ENCODE data around the gene PTPRQ.

The PTPRQ gene

DNA sequence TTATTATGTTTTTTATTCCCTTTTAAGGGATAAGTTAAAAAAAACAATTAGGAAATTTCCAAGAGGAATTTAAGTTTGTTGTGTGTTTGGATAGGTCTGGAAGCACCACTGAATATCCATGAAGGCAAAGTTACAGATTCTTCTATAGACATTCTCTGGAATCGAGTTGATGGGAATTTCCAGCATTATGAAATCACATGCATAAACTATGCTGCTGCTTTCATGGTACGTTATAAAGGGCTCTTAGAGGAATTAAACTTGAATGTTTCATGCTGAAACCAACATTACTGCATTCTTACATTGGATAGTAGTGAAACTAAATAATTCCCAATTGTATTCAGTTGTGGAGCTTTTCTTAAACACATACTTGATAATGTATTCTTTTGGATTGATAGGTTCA lies 21.5 kb upstream of the PTPRQ start:
- no peak overlapping the region for H3K4me3 ChIP-seq (ENCODE audit: low read depth, low read length)
- POLR2A ChIA-PET, result no interaction called here
- no peak for TF ChIP-seq YY1 (tag by site-specific recombination; IDR thresholded peaks at IDR 0.05)
- no peak for TF ChIP-seq ZNF558 (tag by site-specific recombination; IDR thresholded peaks at IDR 0.05)
- TF ChIP-seq ZNF132 (tag by site-specific recombination; IDR thresholded peaks at IDR 0.05; ENCODE audit: borderline replicate concordance), result no peak
- no peak for TF ChIP-seq ZFP37 (tag by site-specific recombination; IDR thresholded peaks at IDR 0.05)
- TF ChIP-seq ZNF2 (tag by site-specific recombination; IDR thresholded peaks at IDR 0.05), result no peak
- TF ChIP-seq, protein P1, sequence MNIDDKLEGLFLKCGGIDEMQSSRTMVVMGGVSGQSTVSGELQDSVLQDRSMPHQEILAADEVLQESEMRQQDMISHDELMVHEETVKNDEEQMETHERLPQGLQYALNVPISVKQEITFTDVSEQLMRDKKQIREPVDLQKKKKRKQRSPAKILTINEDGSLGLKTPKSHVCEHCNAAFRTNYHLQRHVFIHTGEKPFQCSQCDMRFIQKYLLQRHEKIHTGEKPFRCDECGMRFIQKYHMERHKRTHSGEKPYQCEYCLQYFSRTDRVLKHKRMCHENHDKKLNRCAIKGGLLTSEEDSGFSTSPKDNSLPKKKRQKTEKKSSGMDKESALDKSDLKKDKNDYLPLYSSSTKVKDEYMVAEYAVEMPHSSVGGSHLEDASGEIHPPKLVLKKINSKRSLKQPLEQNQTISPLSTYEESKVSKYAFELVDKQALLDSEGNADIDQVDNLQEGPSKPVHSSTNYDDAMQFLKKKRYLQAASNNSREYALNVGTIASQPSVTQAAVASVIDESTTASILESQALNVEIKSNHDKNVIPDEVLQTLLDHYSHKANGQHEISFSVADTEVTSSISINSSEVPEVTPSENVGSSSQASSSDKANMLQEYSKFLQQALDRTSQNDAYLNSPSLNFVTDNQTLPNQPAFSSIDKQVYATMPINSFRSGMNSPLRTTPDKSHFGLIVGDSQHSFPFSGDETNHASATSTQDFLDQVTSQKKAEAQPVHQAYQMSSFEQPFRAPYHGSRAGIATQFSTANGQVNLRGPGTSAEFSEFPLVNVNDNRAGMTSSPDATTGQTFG (tag by site-specific recombination; IDR thresholded peaks at IDR 0.05; ENCODE audit: borderline replicate concordance), result no peak
- TF ChIP-seq ZNF791 (tag by site-specific recombination; IDR thresholded peaks at IDR 0.05), result no peak
- no peak for TF ChIP-seq ZNF202 (tag by site-specific recombination; IDR thresholded peaks at IDR 0.05; ENCODE audit: borderline replicate concordance)
- TF ChIP-seq GLIS1 (tag by site-specific recombination; IDR thresholded peaks at IDR 0.05), result no peak
- no peak for TF ChIP-seq ZNF10 (tag by site-specific recombination; IDR thresholded peaks at IDR 0.05)
- TF ChIP-seq ZNF629 (tag by site-specific recombination; IDR thresholded peaks at IDR 0.05), result no peak
- H3K4me1 ChIP-seq (ENCODE audit: control insufficient read depth, insufficient read depth, low read length), result no peaks in the 10 kb centered on the region
- no peak overlapping the region for H3K27ac ChIP-seq (ENCODE audit: extremely low read depth, low read depth, low read length)
- CTCF ChIA-PET, result interaction anchor here (0.9 kb wide), 1 partner anchor 10 kb away, joined by 3 read pairs; no protein-coding TSS in a partner anchor
- H3K36me3 ChIP-seq (ENCODE audit: control insufficient read depth in 2 of 2, insufficient read depth in 1 of 2, low read length in 2 of 2), result no peaks in the 10 kb centered on the region
- no peaks in the 10 kb centered on the region for H3K9me3 ChIP-seq (ENCODE audit: control insufficient read depth, insufficient read depth, low read depth, low read length)

DNA sequence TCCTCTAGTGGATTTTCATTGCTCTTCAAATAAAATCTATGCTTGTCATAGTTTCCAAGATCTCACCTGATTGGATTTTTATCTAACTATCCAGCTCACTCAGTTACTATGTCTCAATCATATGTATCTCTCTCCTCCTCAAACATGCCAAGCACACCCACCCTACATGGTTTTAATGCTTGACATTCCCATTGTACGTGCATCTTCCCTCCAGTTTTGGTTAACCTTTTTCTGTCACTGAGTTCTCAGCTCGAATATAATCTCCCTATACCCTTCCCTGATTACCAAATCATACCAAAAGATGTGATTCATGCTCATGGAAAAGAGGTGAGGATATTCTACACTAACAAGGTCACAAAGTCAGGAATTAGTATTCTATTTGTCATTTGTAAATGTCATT lies 12.0 kb upstream of the PTPRQ start:
- no peak for TF ChIP-seq ZNF19 (tag by site-specific recombination; IDR thresholded peaks at IDR 0.05; ENCODE audit: low read depth)
- TF ChIP-seq, protein P2, sequence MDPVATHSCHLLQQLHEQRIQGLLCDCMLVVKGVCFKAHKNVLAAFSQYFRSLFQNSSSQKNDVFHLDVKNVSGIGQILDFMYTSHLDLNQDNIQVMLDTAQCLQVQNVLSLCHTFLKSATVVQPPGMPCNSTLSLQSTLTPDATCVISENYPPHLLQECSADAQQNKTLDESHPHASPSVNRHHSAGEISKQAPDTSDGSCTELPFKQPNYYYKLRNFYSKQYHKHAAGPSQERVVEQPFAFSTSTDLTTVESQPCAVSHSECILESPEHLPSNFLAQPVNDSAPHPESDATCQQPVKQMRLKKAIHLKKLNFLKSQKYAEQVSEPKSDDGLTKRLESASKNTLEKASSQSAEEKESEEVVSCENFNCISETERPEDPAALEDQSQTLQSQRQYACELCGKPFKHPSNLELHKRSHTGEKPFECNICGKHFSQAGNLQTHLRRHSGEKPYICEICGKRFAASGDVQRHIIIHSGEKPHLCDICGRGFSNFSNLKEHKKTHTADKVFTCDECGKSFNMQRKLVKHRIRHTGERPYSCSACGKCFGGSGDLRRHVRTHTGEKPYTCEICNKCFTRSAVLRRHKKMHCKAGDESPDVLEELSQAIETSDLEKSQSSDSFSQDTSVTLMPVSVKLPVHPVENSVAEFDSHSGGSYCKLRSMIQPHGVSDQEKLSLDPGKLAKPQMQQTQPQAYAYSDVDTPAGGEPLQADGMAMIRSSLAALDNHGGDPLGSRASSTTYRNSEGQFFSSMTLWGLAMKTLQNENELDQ (tag by site-specific recombination; IDR thresholded peaks at IDR 0.05; ENCODE audit: low read depth), result no peak
- TF ChIP-seq, protein P3, sequence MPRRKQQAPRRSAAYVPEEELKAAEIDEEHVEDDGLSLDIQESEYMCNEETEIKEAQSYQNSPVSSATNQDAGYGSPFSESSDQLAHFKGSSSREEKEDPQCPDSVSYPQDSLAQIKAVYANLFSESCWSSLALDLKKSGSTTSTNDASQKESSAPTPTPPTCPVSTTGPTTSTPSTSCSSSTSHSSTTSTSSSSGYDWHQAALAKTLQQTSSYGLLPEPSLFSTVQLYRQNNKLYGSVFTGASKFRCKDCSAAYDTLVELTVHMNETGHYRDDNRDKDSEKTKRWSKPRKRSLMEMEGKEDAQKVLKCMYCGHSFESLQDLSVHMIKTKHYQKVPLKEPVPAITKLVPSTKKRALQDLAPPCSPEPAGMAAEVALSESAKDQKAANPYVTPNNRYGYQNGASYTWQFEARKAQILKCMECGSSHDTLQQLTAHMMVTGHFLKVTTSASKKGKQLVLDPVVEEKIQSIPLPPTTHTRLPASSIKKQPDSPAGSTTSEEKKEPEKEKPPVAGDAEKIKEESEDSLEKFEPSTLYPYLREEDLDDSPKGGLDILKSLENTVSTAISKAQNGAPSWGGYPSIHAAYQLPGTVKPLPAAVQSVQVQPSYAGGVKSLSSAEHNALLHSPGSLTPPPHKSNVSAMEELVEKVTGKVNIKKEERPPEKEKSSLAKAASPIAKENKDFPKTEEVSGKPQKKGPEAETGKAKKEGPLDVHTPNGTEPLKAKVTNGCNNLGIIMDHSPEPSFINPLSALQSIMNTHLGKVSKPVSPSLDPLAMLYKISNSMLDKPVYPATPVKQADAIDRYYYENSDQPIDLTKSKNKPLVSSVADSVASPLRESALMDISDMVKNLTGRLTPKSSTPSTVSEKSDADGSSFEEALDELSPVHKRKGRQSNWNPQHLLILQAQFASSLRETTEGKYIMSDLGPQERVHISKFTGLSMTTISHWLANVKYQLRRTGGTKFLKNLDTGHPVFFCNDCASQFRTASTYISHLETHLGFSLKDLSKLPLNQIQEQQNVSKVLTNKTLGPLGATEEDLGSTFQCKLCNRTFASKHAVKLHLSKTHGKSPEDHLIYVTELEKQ (tag by site-specific recombination; IDR thresholded peaks at IDR 0.05; ENCODE audit: borderline replicate concordance), result no peak
- TF ChIP-seq ZNF157 (tag by site-specific recombination; IDR thresholded peaks at IDR 0.05), result no peak
- no peak for TF ChIP-seq ZNF48 (tag by site-specific recombination; IDR thresholded peaks at IDR 0.05)
- no peak overlapping the region for H3K4me3 ChIP-seq (ENCODE audit: low read depth, low read length)
- H3K36me3 ChIP-seq (ENCODE audit: control insufficient read depth in 2 of 2, insufficient read depth in 1 of 2, low read length in 2 of 2), result no peaks in the 10 kb centered on the region
- H3K9me3 ChIP-seq (ENCODE audit: control insufficient read depth, insufficient read depth, low read depth, low read length), result no peaks in the 10 kb centered on the region
- ChIA-PET CTCF (no interaction called here), POLR2A (no interaction called here)
- H3K27ac ChIP-seq (ENCODE audit: extremely low read depth, low read depth, low read length), result no peak overlapping the region
- no peaks in the 10 kb centered on the region for H3K4me1 ChIP-seq (ENCODE audit: control insufficient read depth, insufficient read depth, low read length)

Data from HEK293 (cell line).